Measurements from ENCODE around the gene RPL13. TPM values are rescaled to one million over a fixed set of nuclear protein-coding genes. Genes with fewer than 3 reads are reported as not detected.

The RPL13 gene
- total RNA-seq, 4 donors from 2014 or later: 4,137 to 5,837 (median 4,637) TPM

DNA sequence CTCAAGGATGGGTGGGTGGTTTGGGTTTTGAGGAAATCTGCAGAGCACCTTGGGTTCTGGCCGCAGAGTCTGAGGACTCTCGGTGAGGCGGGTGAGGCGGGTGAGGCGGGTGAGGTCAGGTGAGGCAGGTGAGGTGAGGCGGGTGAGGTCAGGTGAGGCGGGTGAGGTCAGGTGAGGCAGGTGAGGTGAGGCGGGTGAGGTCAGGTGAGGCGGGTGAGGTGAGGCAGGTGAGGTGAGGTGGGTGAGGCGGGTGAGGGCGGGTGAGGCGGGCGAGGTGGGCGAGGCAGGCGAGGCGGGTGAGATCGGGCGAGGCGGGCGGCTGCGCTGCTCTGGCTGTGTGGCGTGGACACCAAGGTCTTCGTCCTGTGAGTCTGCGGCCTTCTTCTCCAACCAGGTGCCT, 24.1 kb upstream of the RPL13 start:
- no peak for ATAC-seq (ENCODE audit: low FRiP score)
- no peak for DNase-seq (ENCODE audit: low spot score)
- TF ChIP-seq CTCF (IDR thresholded peaks at IDR 0.05): no peak

- TF ChIP-seq CTCF (IDR thresholded peaks at IDR 0.05): no peak
- DNase-seq (ENCODE audit: low spot score) (no peak), ATAC-seq (ENCODE audit: low FRiP score) (no peak)
Measured at GRCh38 chr16:89536886-89537548, 23.5 kb upstream of the RPL13 start.

- no peak for ATAC-seq (ENCODE audit: low FRiP score)
- TF ChIP-seq CTCF (IDR thresholded peaks at IDR 0.05): no peak
- no peak for DNase-seq (ENCODE audit: low spot score)
Measured at GRCh38 chr16:89537549-89537925, 22.9 kb upstream of the RPL13 start.

GRCh38 chr16:89538286-89538685, 22.2 kb upstream of the RPL13 start:
- no peak for ATAC-seq (ENCODE audit: low FRiP score)
- TF ChIP-seq CTCF (IDR thresholded peaks at IDR 0.05): no peak
- no peak for DNase-seq (ENCODE audit: low spot score)

DNA sequence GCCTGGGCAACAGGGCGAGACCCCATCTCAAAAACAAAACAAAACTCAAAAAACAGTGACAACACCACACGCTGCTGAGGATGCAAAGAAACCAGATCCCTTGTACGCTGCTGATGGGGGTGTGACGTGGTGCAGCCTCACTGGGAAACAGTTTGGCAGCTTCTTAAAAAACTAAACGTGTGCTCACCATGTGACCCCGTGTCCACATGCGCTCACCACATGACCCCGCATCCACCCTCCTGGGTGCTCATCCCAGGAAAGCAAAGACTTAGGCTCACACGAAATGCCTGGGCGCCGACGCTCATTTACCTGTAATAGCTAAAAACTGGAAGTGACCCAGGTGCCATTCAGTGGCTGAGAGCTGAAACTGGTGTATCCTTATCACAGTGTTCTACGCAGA, 19.9 kb upstream of the RPL13 start:
- no peak for ATAC-seq (ENCODE audit: low FRiP score)
- no peak for DNase-seq (ENCODE audit: low spot score)
- TF ChIP-seq CTCF (IDR thresholded peaks at IDR 0.05): no peak

GRCh38 chr16:89541792-89542191, 18.7 kb upstream of the RPL13 start:
- no peak for ATAC-seq (ENCODE audit: low FRiP score)
- TF ChIP-seq CTCF (IDR thresholded peaks at IDR 0.05): no peak
- no peak for DNase-seq (ENCODE audit: low spot score)

- no peak for TF ChIP-seq CTCF (IDR thresholded peaks at IDR 0.05)
- DNase-seq (ENCODE audit: low spot score): no peak
- no peak for ATAC-seq (ENCODE audit: low FRiP score)
Measured at GRCh38 chr16:89544113-89544512, 16.4 kb upstream of the RPL13 start.
